CD14-positive monocyte (primary cell): Measurements from ENCODE around the gene DNAH7. TPM values are rescaled to one million over a fixed set of nuclear protein-coding genes. Genes with fewer than 3 reads are reported as not detected.
"Not testable (repeated sequence)": the region's sequence is repeated elsewhere in the genome, so short reads cannot be mapped to it uniquely, and the experiment has no call there.

Experiments used
- DNase-seq, 3 donors: peaks; one replicate each; pipeline ENCODE4 v3.0.0-alpha.2; 2011 to 2022
- H2AFZ ChIP-seq: 2 replicates; pipeline ENCODE4 v1.6.0; 2012; ENCODE audit warnings: mild to moderate bottlenecking, low read depth, low read length, inconsistent platforms; ENCODE audit not compliant: insufficient read depth, poor library complexity, severe bottlenecking
- H3K27ac ChIP-seq, 2 donors: 1 replicate in 1 of 2; 2 replicates in 1 of 2; pipeline ENCODE4 v1.5.1; 2012 to 2013; ENCODE audit warnings: low read length in 2 of 2, control low read depth in 1 of 2, inconsistent platforms in 1 of 2, low read depth in 1 of 2, mild to moderate bottlenecking in 1 of 2
- H3K27me3 ChIP-seq, 2 donors: one replicate each; pipeline versions ENCODE4 v1.6.0 to v1.6.1; 2011 to 2013; ENCODE audit warnings: low read length in 2 of 2; ENCODE audit not compliant: control insufficient read depth in 2 of 2, insufficient read depth in 2 of 2
- H3K36me3 ChIP-seq, 2 donors: replicated peaks in 1 of 2; 1 replicate in 1 of 2; 2 replicates in 1 of 2; pipeline versions ENCODE4 v1.5.1 to v1.6.1; 2012 to 2013; ENCODE audit warnings: low read length in 2 of 2, control low read depth in 1 of 2, inconsistent platforms in 1 of 2, mild to moderate bottlenecking in 1 of 2; ENCODE audit not compliant: insufficient read depth in 2 of 2, control insufficient read depth in 1 of 2
- H3K4me1 ChIP-seq, 2 donors: 1 replicate in 1 of 2; 2 replicates in 1 of 2; pipeline versions ENCODE4 v1.5.1 to v1.6.1; 2012 to 2013; ENCODE audit warnings: low read length in 2 of 2, control low read depth in 1 of 2, inconsistent platforms in 1 of 2, mild to moderate bottlenecking in 1 of 2, moderate library complexity in 1 of 2; ENCODE audit not compliant: insufficient read depth in 2 of 2, control insufficient read depth in 1 of 2
- H3K4me2 ChIP-seq: replicated peaks from 2 replicates; pipeline ENCODE3; 2012; ENCODE audit warnings: low read length, moderate library complexity, mild to moderate bottlenecking; ENCODE audit not compliant: poor library complexity, severe bottlenecking; ENCODE audit errors: extremely low read depth
- H3K4me3 ChIP-seq, 3 experiments: fragments of 200-600 bp in 1 of 3; sonication (generic) in 1 of 3; replicated peaks in 1 of 3; 1 replicate in 2 of 3; 2 replicates in 1 of 3; pipeline ENCODE4 v1.5.1; 2011 to 2013; ENCODE audit warnings: low read length in 3 of 3, mild to moderate bottlenecking in 3 of 3, control low read depth in 2 of 3, low read depth in 2 of 3, inconsistent platforms in 1 of 3, moderate library complexity in 1 of 3
- H3K79me2 ChIP-seq: 2 replicates; pipeline ENCODE4 v1.6.0; 2012; ENCODE audit warnings: mild to moderate bottlenecking, control low read depth, inconsistent platforms, low read length, moderate library complexity; ENCODE audit not compliant: insufficient read depth
- H3K9ac ChIP-seq: 2 replicates; pipeline ENCODE4 v1.6.0; 2017; ENCODE audit warnings: low read length, mild to moderate bottlenecking; ENCODE audit not compliant: insufficient read depth, poor library complexity, severe bottlenecking
- H3K9me3 ChIP-seq, 2 donors: replicated peaks in 1 of 2; 1 replicate in 1 of 2; 2 replicates in 1 of 2; pipeline versions ENCODE4 v1.5.1 to v1.6.1; 2012 to 2013; ENCODE audit warnings: low read length in 2 of 2, control low read depth in 1 of 2; ENCODE audit not compliant: control insufficient read depth in 1 of 2, insufficient read depth in 1 of 2
- H4K20me1 ChIP-seq: 2 replicates; pipeline ENCODE4 v1.6.0; 2012; ENCODE audit warnings: mild to moderate bottlenecking, low read length, control low read depth, moderate library complexity; ENCODE audit not compliant: insufficient read depth
- H3K27ac Mint-ChIP-seq, 7 donors: one replicate each; pipeline ENCODE4 v1.8.0; 2020; ENCODE audit warnings: mild to moderate bottlenecking in 7 of 7, mixed read lengths in 7 of 7, moderate library complexity in 6 of 7, inconsistent platforms in 2 of 7
- H3K27me3 Mint-ChIP-seq, 3 donors: one replicate each; pipeline ENCODE4 v1.8.0; 2021 to 2022; ENCODE audit warnings: low read depth in 3 of 3, mild to moderate bottlenecking in 3 of 3, mixed read lengths in 3 of 3, moderate library complexity in 3 of 3, inconsistent platforms in 1 of 3
- H3K36me3 Mint-ChIP-seq, 2 donors: one replicate each; pipeline ENCODE4 v1.8.0; 2020; ENCODE audit warnings: mixed read lengths in 2 of 2, inconsistent platforms in 1 of 2, mild to moderate bottlenecking in 1 of 2
- H3K4me1 Mint-ChIP-seq: one replicate; pipeline ENCODE4 v1.8.0; 2020; ENCODE audit warnings: mild to moderate bottlenecking, mixed read lengths
- H3K4me3 Mint-ChIP-seq, 2 donors: one replicate each; pipeline ENCODE4 v1.8.0; 2020; ENCODE audit warnings: mild to moderate bottlenecking in 2 of 2, mixed read lengths in 2 of 2, moderate library complexity in 1 of 2
- H3K9me3 Mint-ChIP-seq, 7 donors: one replicate each; pipeline ENCODE4 v1.8.0; 2020 to 2022; ENCODE audit warnings: mixed read lengths in 7 of 7, mild to moderate bottlenecking in 6 of 7, moderate library complexity in 6 of 7, inconsistent platforms in 2 of 7
- CTCF ChIP-seq: fragments of 200-600 bp; IDR thresholded peaks from one replicate; pipeline ENCODE4 v1.8.0; 2022; ENCODE audit warnings: antibody characterized with exemption, mild to moderate bottlenecking
- WGBS: methylation state at CpG from one replicate; pipeline ENCODE4 v1.1.5; 2013; ENCODE audit warnings: missing lambda C conversion rate; ENCODE audit not compliant: insufficient coverage; 5-methylcytosine and 5-hydroxymethylcytosine counted together
- intact Hi-C, 2 donors: fragments of 100-400 bp; cut with micrococcal nuclease; formaldehyde crosslinking; loops; one replicate each; pipeline versions ENCODE4 v1.15.0 to v1.15.1; 2023
- polyA plus RNA-seq, 3 donors: library from polyadenylated mRNA; depleted of rRNA in 1 of 3; unstranded in 2 of 3; stranded (reverse) in 1 of 3; fragments of 300-500 nt in 2 of 3; fragments of >200 nt in 1 of 3; fragmentation: Illumina TruSeq in 2 of 3; gene quantifications; 1 replicate in 2 of 3; 2 replicates in 1 of 3; pipeline ENCODE4 v1.2.3, GENCODE V29; 2012 to 2021

Gene DNAH7
- polyA plus RNA-seq, 3 donors = 0.07 TPM; not detected in 2

GRCh38 chr2:195695002-195695631, 373.5 kb downstream of the DNAH7 start:
- Mint-ChIP-seq H3K27ac (no peak overlapping the region), H3K4me3 (no peak overlapping the region), H3K27me3 (no peaks in the 10 kb centered on the region), H3K9me3 (peaks cover 16 to 45% (median 27%) of the 10 kb centered on the region in 7 donors), H3K4me1 (peaks cover 4% of the 10 kb centered on the region), H3K36me3 (peaks cover 26 to 56% of the 10 kb centered on the region in 2 donors)
- H2AFZ ChIP-seq = no peak overlapping the region
- H4K20me1 ChIP-seq = no peaks in the 10 kb centered on the region
- no peak overlapping the region for H3K4me3 ChIP-seq
- H3K9me3 ChIP-seq = peaks cover 15 to 19% of the 10 kb centered on the region in 2 donors
- no peak for TF ChIP-seq CTCF
- H3K9ac ChIP-seq = no peak overlapping the region
- H3K4me1 ChIP-seq = no peaks in the 10 kb centered on the region
- H3K27me3 ChIP-seq = no peaks in the 10 kb centered on the region
- peaks cover 0 to 8% of the 10 kb centered on the region in 2 donors for H3K36me3 ChIP-seq
- no peak for DNase-seq
- intact Hi-C loops = no loop called here
- 100% methylated on average over 6 of the region's 8 CpGs for WGBS
- no peak overlapping the region for H3K27ac ChIP-seq
- no peaks in the 10 kb centered on the region for H3K79me2 ChIP-seq
- no peak overlapping the region for H3K4me2 ChIP-seq

- H3K9me3 Mint-ChIP-seq = peaks cover 16 to 40% (median 26%) of the 10 kb centered on the region in 7 donors
- WGBS = 100% methylated on average over 3 of the region's 7 CpGs
- intact Hi-C loops = no loop called here
Measured at GRCh38 chr2:195694553-195694952, 374.1 kb downstream of the DNAH7 start.

GRCh38 chr2:195692531-195692930, 376.1 kb downstream of the DNAH7 start:
- peaks cover 16 to 37% (median 22%) of the 10 kb centered on the region in 7 donors for H3K9me3 Mint-ChIP-seq
- H3K9ac ChIP-seq, H2AFZ ChIP-seq, H3K27ac ChIP-seq, H3K4me3 ChIP-seq, H3K79me2 ChIP-seq, H3K4me1 Mint-ChIP-seq, H3K27ac Mint-ChIP-seq, H4K20me1 ChIP-seq, DNase-seq, H3K36me3 ChIP-seq, H3K4me3 Mint-ChIP-seq, H3K27me3 ChIP-seq, intact Hi-C loops, H3K4me1 ChIP-seq, H3K27me3 Mint-ChIP-seq, H3K4me2 ChIP-seq: not testable (repeated sequence)
- 100% methylated on average over 1 of the region's 3 CpGs for WGBS
- peaks cover 13 to 15% of the 10 kb centered on the region in 2 donors for H3K9me3 ChIP-seq
- H3K36me3 Mint-ChIP-seq = peaks cover 21 to 46% of the 10 kb centered on the region in 2 donors

More at GRCh38 chr2:195694553-195694952, 374.1 kb downstream of the DNAH7 start:
- DNase-seq = no peak
- no peak overlapping the region for H3K4me3 Mint-ChIP-seq
- Histone ChIP-seq H3K4me1 (no peaks in the 10 kb centered on the region), H3K4me3 (no peak overlapping the region), H3K9me3 (peaks cover 13 to 15% of the 10 kb centered on the region in 2 donors), H3K9ac (no peak overlapping the region), H3K79me2 (no peaks in the 10 kb centered on the region), H3K36me3 (peaks cover 0 to 8% of the 10 kb centered on the region in 2 donors), H3K27ac (no peak overlapping the region), H3K27me3 (no peaks in the 10 kb centered on the region), H2AFZ (no peak overlapping the region), H4K20me1 (no peaks in the 10 kb centered on the region), H3K4me2 (no peak overlapping the region)
- H3K27me3 Mint-ChIP-seq = no peaks in the 10 kb centered on the region
- TF ChIP-seq CTCF = no peak
- H3K36me3 Mint-ChIP-seq = peaks cover 27 to 56% of the 10 kb centered on the region in 2 donors
- peaks cover 4% of the 10 kb centered on the region for H3K4me1 Mint-ChIP-seq
- H3K27ac Mint-ChIP-seq = no peak overlapping the region
